C4-2B (cell line): ENCODE data around the gene MPEG1.

Source experiments
- ZFX ChIP-seq: fragments of 450-650 bp; IDR thresholded peaks from 2 replicates; pipeline ENCODE4 v1.6.1; 2017
- TF ChIP-seq, protein P1 (sequence below): fragments of 450-650 bp; conservative IDR thresholded peaks from 2 replicates; pipeline ENCODE4 v1.5.1; 2017; ENCODE audit warnings: mild to moderate bottlenecking

- TF ChIP-seq, protein P1, sequence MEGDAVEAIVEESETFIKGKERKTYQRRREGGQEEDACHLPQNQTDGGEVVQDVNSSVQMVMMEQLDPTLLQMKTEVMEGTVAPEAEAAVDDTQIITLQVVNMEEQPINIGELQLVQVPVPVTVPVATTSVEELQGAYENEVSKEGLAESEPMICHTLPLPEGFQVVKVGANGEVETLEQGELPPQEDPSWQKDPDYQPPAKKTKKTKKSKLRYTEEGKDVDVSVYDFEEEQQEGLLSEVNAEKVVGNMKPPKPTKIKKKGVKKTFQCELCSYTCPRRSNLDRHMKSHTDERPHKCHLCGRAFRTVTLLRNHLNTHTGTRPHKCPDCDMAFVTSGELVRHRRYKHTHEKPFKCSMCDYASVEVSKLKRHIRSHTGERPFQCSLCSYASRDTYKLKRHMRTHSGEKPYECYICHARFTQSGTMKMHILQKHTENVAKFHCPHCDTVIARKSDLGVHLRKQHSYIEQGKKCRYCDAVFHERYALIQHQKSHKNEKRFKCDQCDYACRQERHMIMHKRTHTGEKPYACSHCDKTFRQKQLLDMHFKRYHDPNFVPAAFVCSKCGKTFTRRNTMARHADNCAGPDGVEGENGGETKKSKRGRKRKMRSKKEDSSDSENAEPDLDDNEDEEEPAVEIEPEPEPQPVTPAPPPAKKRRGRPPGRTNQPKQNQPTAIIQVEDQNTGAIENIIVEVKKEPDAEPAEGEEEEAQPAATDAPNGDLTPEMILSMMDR, result no peak
- no peak for TF ChIP-seq ZFX
These were observed 29.0 kb downstream of the MPEG1 start for GRCh38 chr11:59183771-59184170.
